ENCODE data around the gene PPIG.
"Not testable (repeated sequence)": the region's sequence is repeated elsewhere in the genome, so short reads cannot be mapped to it uniquely, and the experiment has no call there.

The PPIG gene

DNA sequence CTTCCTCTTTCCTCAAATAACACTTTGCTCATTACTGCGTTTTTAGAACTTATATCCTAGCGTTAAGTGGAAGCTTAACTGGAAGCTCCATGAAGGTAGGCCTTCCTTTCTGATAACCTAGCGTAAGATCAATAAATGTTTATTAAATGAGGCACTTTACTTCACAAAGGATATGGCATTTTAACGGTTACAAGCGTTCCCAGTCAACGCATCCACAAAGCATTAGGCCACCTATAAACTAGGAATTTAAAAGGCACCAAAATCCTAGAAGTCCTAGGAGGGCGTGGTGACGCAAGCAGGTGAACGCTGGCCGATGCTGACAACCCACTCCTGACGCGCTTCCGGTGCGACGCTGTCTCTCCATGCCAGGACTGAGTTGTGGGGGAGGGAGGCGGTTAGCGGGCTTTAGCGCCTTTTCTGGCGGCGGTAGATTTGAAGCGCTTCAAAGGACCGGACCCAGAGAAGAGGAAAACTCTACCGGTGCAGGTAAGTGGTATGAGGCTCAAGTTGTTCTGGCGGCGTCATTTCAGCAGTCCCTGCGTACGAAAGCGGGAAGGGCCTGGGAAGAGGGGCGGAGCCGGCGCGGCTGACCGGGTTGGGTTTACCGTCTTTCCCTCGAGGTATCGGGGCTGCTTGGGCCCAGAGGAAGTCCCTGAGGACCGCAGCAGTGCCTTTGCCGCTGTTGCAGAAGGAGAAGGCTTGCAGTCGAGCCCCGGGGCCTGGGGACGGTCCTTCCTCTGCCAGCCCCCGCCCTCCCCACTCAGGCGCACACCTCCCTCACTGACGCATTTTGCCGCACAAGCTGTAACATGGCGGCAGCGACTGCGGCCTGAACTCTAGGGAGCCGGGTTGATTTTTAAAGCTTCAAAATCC lies at the start of gene PPIG:
PPIG (plus strand) TSS at position 347 of the 873 bp plus-strand sequence. CDS start 19,691 bp downstream, outside the sequence.
- no peak for FAIRE-seq

DNA sequence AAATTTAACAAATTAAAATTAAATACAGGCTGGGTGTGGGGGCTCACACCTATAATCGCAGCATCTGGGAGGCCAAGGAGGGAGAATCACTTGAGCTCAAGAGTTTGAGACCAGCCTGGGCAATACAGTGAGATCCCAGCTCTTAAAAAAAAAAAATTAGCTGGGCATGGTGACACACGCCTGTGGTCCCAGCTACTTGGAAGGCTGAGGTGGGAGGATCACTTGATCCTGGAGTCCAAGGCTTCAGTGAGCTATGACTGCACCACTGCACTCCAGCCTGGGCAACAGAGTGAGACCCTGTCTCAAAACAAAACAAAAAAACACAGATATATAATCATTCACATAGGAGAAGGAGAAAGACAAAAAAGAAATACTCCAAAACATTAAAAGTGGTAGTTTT lies 44.7 kb upstream of the PPIG start:
- FAIRE-seq, result not testable (repeated sequence)

DNA sequence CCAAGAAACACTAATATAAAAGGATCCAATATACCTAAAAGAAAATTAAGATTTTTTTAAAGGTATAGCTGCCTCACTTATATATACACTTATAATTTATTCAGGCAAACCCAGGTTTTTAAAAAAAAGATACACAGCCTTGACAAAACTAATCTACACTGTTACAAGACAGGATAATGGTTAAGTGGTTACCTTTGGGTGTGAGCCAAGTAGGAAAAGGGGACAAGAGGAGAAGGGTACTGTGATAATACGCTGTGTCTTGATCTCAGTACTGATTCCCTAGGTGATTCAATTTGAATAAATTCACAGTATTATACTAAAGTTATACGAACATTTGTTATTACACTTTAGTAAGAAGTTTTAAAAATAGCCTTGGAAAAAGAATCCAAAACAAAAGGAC lies 44.0 kb upstream of the PPIG start:
- no peak for FAIRE-seq

DNA sequence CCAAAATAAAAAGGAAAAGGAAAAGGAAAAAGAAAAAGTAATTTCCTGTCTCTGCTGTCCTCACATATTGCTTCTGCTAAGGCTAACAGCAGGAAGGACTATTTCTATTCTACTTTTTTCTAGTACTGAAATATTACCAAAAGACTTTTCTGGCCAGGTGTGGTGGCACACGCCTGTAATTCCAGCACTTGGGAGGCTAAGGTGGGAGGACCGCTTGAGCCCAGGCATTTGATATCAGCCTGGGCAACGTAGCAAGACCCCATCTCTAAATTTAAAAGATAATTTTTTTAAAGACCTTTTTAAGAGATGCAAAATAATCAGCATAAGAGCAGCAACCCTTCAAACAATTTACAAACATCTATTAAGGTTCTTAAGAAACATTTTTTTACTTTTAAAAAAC lies 41.7 kb upstream of the PPIG start:
- no peak for FAIRE-seq

DNA sequence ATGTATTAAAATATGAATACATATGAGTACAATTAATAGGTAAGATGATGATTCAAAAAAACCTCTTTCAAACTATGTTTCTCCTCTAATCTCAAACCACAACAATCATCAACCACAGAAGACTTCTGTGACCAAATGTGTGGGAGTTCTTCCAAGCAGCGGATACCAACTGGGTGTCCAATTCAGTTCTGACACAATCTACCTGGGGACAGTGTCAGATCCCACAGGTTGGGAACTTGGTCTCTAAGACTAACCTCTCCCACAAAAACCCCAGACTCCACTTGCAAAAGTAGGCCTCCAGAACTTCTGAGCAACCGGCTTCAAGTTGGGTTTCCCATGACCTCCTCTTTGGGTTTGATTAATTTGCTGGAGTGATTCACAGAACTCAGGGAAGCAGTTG lies 37.4 kb upstream of the PPIG start:
- no peak for FAIRE-seq

DNA sequence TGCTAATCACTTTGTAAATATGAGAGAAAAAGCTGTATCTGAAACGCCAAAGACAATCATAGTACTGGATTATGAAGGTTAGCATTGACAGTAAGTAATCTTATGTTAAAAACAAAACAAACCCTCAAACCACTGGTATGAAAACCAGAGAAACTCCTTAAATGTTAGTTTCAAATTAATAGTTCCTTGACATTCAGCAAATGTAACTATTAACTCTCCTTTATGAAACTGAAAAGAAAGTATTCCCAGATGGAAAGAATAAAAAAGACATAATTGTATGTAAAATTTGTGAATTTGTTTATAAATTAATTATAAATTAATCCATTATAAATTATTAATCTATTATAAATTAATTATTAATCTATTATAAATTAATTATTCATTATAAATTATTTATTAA lies 22.8 kb upstream of the PPIG start:
- FAIRE-seq, result no peak

DNA sequence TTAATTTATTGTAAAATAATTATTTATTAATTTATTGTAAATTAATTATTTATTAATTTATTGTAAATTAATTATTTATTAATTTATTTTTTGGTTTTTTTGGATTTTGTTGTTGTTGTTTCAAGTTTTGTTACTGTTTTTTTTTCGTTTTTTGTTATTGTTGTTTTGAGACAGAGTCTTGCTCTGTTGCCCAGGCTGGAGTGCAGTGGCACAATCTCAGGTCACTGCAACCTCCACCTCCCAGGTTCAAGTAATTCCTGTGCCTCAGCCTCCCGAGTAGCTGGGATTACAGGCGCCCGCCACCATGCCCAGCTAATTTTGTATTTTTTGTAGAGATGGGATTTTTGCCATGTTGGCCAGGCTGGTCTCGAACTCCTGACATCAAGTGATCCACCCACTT lies 22.1 kb upstream of the PPIG start:
- not testable (repeated sequence) for FAIRE-seq

DNA sequence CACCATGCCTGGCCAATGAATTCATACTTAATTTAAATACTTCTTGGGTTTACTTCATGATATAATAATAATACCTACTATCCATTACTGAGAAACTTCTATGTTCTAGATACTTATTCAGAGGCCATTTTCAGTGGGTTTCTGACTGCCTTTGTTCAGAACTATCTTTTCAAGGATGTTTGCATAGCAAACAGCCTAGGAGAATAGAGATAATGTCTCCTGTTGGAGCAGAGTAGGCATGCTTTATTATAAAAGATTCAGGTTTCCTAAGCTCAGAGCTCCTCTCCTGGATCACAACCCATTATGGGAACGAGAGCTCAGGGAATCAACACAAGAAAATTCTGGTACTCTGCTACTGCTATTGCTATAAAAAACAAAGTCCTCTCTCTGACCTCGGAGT lies 21.6 kb upstream of the PPIG start:
- no peak for FAIRE-seq

DNA sequence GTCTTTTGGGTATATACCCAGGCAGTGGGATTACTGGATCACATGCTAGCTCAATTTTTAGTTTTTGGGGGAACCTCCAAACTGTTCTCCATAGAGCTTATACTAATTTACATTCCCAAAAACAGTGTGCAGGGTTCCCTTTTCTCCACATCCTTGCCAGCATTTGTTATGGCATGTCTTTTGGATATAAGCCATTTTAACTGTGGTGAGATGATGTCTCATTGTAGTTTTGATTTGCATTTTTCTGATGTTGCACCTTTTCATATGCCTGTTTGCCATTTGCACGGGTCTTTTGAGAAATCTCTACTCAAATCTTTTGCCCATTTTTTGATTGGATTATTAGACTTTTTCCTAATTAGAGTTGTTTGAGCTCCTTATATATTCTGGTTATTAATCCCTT lies 18.5 kb upstream of the PPIG start:
- FAIRE-seq, result no peak

DNA sequence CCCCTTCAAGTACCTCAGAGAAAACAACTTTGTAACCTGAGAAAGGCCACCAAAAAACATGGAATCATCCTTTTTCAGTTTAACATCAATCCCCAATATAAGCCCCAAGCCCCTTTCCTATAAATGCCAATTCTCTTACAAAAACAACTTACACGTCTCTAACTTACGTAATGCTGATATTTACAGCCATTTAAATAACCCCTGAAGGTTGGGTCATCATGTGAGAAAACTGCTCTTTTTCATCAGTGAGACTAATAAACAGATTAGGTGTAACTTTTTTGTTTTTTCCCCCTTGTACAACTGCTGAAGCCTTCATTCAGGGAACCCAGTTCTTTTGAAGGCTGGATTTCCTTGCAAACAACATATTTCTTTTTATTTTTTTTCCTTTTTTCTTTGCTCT lies 14.2 kb upstream of the PPIG start:
- no peak for FAIRE-seq

DNA sequence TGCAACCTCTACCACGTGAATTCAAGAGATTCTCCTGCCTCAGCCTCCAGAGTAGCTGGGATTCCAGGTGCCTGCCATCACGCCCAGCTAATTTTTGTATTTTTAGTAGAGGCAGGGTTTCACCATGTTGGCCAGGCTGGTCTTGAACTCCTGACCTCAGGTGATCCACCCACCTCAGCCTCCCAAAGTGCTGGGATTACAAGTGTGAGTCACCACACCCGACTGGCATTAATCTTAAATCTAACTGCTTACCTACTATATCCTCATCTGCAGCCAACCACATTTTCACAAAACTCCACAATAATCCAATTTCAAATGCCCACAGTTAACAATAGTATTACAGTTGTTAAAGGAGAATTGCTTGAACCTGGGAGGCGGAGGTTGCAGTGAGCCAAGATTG lies 13.4 kb upstream of the PPIG start:
- FAIRE-seq, result not testable (repeated sequence)

DNA sequence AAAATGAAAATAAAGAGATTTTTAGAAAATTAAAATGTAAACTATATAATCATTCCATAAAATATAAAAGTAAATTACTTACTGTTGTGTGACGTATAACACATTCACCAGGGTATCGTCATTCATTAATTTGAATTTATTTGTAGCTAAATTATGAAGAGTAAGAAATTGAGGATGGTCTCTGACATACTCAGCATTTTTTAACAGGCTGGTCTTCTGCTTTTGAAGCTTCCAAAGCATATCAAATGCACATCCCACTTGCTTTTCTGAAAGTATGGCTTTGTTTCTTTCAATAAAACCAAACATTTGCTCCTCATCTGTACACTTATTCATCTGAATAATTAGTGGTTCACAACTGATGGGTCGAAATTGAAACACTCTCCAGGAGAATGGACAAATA lies 12.6 kb upstream of the PPIG start:
- no peak for FAIRE-seq

DNA sequence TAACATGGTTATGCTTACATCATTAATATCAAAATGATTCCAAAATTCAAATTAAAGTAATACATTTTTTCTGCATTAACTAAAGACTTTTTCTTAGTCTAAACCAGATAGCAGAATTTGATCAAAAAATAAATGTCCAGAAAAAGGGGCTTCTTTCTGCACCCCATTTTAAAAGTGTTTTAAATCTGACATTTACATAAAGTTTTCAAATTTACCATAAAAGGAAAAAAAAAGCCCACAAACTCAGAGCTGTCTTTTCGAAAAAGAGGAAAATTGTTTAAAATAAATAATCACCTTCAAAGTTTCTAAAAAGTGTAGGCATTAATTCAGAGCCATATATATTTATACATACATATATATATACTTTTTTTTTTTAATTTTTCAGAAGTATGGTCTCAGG lies 12.0 kb upstream of the PPIG start:
- no peak for FAIRE-seq

DNA sequence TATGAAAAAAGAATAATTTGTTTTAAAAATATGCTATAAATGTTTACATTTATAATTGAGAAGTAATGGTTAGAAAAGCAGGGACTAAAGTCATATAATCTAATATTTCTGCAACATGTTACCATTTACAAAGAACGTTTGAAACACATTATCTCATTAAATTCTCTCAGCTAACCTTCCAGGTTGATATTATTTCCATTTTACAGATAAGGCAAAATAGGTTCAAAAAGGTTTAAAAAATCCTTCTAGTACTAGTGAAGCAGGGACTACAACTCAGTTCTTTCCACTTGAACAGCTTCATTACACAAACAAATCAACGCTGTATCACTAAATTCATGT lies 11.4 kb upstream of the PPIG start:
- no peak for FAIRE-seq

DNA sequence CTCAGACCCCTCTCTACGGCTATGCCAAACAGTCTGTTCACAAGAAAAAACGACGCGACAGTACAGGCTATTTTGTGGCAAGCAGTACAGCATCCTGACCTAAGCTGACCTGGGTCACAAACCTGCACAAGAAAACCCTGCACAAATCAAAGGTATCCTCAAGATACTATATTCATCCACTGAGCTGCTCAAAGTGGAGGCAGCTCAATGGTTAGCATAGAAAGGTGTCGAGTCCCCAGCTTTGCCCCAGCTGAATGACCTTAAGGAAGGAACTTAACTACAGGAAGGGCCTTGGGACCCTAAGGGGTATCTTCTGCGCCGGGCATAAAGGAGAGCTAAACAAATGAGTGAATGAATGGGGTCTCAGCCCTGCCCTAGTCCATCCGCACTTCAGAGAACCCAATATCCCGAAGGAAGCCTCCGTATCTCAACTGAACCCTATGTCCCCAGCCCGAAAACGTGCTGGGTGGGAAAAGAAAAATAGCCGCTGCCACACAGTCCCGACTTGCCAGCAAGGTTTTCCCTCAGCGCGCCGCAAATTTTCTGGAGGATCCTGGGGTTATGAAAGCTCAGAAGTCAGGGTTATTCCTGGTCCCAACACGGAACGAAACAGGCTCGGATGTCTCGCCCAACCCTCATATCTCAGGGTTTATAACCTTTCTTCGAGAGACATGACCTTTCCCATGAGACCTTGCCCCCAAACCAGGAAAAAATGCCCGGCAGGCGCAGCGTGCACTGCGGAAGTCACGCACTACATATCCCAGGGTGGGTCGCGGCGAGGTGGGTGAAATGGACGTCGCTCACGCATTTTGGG lies 10.8 kb upstream of the PPIG start, which contains the start of gene FASTKD1:
FASTKD1 (minus strand) TSS at position 706 of the 814 bp plus-strand sequence. CDS start 1,836 bp downstream, outside the sequence.
- FAIRE-seq, result peak; percentile 94

DNA sequence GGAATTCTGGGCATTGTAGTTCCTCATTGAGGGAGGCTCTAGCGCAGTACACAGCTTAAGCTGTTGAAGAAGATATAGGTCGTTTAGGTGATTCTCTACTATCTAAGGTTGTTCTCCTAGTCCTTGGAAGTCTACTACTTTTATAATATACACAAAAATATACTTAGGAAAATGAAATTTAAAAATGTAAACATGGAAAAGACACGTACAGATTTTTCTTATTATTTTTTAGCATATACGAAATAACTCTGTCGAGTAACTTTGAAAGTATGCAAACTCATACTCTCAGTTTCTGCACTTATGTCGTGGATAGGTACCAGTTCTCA lies 10.2 kb upstream of the PPIG start:
- no peak for FAIRE-seq

DNA sequence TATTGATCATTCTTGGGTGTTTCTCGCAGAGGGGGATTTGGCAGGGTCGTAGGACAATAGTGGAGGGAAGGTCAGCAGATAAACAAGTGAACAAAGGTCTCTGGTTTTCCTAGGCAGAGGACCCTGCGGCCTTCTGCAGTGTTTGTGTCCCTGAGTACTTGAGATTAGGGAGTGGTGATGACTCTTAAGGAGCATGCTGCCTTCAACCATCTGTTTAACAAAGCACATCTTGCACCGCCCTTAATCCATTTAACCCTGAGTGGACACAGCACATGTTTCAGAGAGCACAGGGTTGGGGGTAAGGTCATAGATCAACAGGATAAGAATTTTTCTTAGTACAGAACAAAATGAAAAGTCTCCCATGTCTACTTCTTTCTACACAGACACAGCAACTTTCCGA lies 9.6 kb upstream of the PPIG start:
- not testable (repeated sequence) for FAIRE-seq

DNA sequence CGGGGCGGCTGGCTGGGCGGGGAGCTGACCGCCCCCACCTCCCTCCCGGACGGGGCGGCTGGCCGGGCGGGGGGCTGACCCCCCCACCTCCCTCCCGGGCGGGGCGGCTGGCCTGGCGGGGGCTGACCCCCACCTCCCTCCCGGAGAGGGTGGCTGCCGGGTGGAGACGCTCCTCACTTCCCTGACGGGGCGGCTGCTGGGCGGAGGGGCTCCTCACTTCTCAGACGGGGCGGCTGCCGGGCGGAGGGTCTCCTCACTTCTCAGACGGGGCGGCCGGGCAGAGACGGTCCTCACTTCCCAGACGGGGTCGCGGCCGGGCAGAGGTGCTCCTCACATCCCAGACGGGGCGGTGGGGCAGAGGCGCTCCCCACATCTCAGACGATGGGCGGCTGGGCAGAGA lies 8.9 kb upstream of the PPIG start:
- FAIRE-seq, result not testable (repeated sequence)

DNA sequence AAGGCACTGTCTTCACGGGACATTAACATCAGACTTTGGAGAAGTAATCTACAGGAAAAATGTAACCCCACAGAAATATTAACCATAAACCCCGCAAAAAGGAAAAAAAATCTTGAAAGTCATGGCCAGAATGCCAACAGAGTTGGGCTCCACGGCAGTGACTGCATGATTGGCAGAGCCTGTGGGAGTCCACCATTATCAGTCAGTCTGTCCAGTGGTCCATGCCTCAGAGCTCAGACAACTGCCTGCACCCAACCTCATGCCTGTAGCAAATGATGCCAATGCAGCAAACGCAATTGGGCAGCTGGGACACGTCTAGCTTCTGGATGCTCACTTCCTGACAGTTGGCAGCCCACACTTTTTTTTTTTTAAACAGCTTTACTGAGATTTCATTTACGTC lies 5.1 kb upstream of the PPIG start:
- no peak for FAIRE-seq

DNA sequence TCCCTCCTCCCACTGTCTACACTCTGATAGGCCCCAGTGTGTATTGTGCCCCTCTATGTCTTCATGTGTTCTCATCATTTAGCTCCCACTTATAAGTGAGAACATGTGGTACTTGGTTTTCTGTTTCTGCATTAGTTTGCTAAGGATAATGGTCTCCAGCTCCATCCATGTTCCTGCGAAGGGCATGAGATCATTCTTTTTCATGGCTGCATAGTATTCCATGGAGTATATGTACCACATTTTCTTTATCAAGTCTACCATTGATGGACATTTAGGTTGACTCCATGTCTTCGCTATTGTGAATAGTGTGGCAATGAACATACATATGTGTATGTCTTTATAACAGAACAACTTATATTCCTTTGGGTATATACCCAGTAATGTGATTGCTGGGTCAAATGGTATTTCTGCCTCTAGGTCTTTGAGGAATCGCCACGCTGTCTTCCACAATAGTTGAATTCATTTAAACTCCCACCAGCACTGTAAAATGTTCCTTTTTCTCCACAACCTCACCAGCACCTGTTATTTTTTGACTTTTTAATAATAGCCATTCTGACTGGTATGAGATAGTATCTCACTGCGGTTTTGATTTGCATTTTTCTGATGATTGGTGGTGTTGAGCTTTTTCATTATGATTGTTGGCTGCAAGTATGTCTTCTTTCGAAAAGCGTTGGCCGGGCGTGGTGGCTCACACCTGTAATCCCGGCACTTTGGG lies 1.4 kb upstream of the PPIG start:
- not testable (repeated sequence) for FAIRE-seq

DNA sequence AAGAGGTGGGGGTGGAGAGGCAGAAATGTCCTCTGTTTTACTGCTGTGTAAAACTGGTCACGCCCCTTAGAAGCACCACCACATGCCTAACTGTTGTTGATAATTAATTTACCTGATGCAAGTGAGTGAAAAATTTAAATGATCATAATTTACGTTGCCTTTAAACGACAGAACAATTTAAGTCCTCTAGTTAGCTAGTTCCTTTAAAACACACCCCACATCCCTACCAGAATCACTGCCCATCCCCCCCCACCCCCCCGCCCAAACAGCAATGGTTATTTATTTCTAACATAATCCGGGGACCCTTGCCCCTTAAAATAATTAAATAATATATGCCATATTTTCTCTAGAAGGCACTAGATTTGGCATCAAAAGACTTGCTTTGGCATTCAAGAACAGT lies 633 bp upstream of the PPIG start:
- FAIRE-seq, result no peak

DNA sequence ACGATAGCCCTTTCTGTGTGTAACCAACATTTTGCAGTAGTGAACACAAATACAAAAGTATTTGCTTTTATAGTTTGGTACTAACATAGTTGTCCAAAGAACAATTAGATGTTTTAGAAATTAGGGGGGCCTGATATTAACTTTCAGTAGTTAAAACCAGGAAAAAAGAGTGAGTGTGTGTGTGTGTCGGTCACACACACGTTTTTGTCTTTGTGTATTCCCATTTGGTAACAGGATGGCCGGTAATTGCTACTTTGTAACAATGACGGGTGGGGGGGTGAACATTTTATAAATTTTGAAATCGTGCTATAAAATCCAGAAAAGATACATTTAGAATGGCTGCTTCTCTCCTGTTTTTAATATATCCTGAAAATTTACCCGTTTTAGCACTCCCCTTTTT lies 1.5 kb downstream of the PPIG start:
- no peak for FAIRE-seq

DNA sequence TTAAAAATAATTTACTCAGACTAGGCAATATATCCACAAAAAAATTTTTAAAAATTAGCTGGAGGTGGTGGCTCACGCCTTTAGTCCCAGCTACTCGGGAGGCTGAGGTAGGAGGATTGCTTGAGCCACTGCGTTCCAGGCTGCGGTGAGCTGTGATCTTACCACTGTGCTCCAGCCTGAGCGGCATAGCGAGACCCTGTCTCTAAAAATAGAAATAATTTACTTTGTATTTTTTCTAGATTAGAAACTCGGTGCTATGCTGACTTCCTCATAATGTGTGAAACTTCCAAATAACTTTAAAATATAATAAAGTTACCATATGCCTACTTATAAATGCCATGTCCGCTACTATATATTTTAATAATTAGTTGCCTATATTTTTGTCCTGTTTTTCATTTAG lies 6.7 kb downstream of the PPIG start:
- FAIRE-seq, result no peak

DNA sequence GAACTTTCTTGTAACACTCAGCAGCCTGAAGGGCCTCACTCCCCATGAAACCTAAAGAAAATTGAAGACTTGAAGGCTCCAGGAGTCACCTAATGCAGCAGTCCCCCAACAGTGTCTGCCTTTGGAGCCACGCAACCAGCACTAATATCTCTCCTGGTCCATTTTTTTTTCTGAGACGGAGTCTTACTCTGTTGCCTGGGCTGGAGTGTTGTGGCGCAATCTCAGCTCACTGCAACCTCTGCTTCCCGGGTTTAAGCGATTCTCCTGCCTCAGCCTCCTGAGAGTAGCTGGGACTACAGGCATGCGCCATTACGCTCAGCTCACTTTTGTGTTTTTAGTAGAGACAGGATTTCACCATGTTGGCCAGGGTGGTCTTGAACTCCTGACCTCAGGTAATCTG lies 12.4 kb downstream of the PPIG start:
- not testable (repeated sequence) for FAIRE-seq
